LHCN-M2 (cell line): ENCODE results near the gene SHISA5. TPM values are rescaled to one million over a fixed set of nuclear protein-coding genes. Genes with fewer than 3 reads are reported as not detected.

ENCODE experiments used
- DNase-seq: peaks from one replicate; pipeline ENCODE4 v3.0.0-alpha.2; 2012; ENCODE audit warnings: low read depth
- total RNA-seq: library from RNA; depleted of rRNA; stranded (reverse); fragments of >200 nt; gene quantifications from 2 replicates; pipeline ENCODE4 v1.2.3, GENCODE V29; 2014

SHISA5 gene
- total RNA-seq, 1 experiment from 2014 or later = 227 TPM

- DNase-seq = no peak
Observed at GRCh38 chr3:48431224-48432029, 72.5 kb downstream of the SHISA5 start.

- no peak for DNase-seq
Observed at GRCh38 chr3:48430708-48431101, 73.3 kb downstream of the SHISA5 start.

GRCh38 chr3:48429960-48430707, 73.8 kb downstream of the SHISA5 start, which contains the start of gene PLXNB1:
TSS of gene PLXNB1 (minus strand) at chr3:48430086. CDS start at chr3:48424611, 5,475 bp downstream.
- DNase-seq = no peak

GRCh38 chr3:48429317-48429959, 74.5 kb downstream of the SHISA5 start:
- DNase-seq = no peak

- no peak for DNase-seq
Observed at GRCh38 chr3:48428572-48429316, 75.2 kb downstream of the SHISA5 start.

- DNase-seq = no peak
Observed at GRCh38 chr3:48428088-48428571, 75.8 kb downstream of the SHISA5 start.

- no peak for DNase-seq
Observed at GRCh38 chr3:48427630-48427962, 76.4 kb downstream of the SHISA5 start.

- no peak for DNase-seq
Observed at GRCh38 chr3:48426944-48427629, 76.9 kb downstream of the SHISA5 start.

GRCh38 chr3:48426401-48426909, 77.5 kb downstream of the SHISA5 start:
- DNase-seq = no peak

GRCh38 chr3:48425281-48425812, 78.6 kb downstream of the SHISA5 start:
- DNase-seq = no peak

GRCh38 chr3:48423883-48424695, 79.9 kb downstream of the SHISA5 start:
- no peak for DNase-seq

- DNase-seq = no peak
Observed at GRCh38 chr3:48423241-48423882, 80.6 kb downstream of the SHISA5 start.

- DNase-seq = peak; percentile 73
Observed at GRCh38 chr3:48422681-48423080, 81.3 kb downstream of the SHISA5 start.

GRCh38 chr3:48422272-48422671, 81.7 kb downstream of the SHISA5 start:
- DNase-seq = no peak

GRCh38 chr3:48420561-48420960, 83.4 kb downstream of the SHISA5 start:
- no peak for DNase-seq

- no peak for DNase-seq
Observed at GRCh38 chr3:48419597-48419996, 84.4 kb downstream of the SHISA5 start.

- DNase-seq = no peak
Observed at GRCh38 chr3:48419149-48419548, 84.8 kb downstream of the SHISA5 start.

GRCh38 chr3:48418651-48419050, 85.3 kb downstream of the SHISA5 start:
- DNase-seq = no peak

GRCh38 chr3:48418140-48418539, 85.8 kb downstream of the SHISA5 start:
- no peak for DNase-seq
